Activated T-cell treated with anti-CD3 and anti-CD28 coated beads, Interleukin-2, amount 50 U/mL, for 4 hours (primary cell): ENCODE measurements around the gene MEMO1. TPM values are rescaled to one million over a fixed set of nuclear protein-coding genes. Genes with fewer than 3 reads are reported as not detected.
A peak's percentile ranks its signal among the peaks of the same experiment; 100 is the strongest.
"Not testable (repeated sequence)": the region's sequence is repeated elsewhere in the genome, so short reads cannot be mapped to it uniquely, and the experiment has no call there.

Source experiments
- ATAC-seq, 2 donors: fragments of 200-7000 bp; cut with Tn5 transposase; one replicate each; pipeline ENCODE4 v1.10.0; 2021
- DNase-seq: peaks from one replicate; pipeline ENCODE4 v3.0.0-alpha.2; 2020
- H3K27me3 Mint-ChIP-seq: one replicate; pipeline ENCODE4 v1.8.0; 2021; ENCODE audit warnings: low read depth, mixed read lengths
- H3K36me3 Mint-ChIP-seq: one replicate; pipeline ENCODE4 v1.8.0; 2022; ENCODE audit warnings: mixed read lengths; ENCODE audit not compliant: insufficient read depth
- H3K4me1 Mint-ChIP-seq: one replicate; pipeline ENCODE4 v1.8.0; 2021; ENCODE audit warnings: low read depth, mixed read lengths
- H3K4me3 Mint-ChIP-seq: one replicate; pipeline ENCODE4 v1.8.0; 2021; ENCODE audit warnings: mild to moderate bottlenecking, moderate library complexity, mixed read lengths
- H3K9me3 Mint-ChIP-seq: one replicate; pipeline ENCODE4 v1.8.0; 2021; ENCODE audit warnings: mixed read lengths
- total RNA-seq, 3 donors: library from RNA; stranded (reverse); gene quantifications; one replicate each; pipeline ENCODE4 v1.2.1, GENCODE V29; 2021

The MEMO1 gene
- total RNA-seq, 3 donors from 2014 or later, result 71.1 to 75.3 (median 73.6) TPM

- H3K4me1 Mint-ChIP-seq, result peaks cover 44% of the 10 kb centered on the region
These were observed 53.9 kb downstream of the MEMO1 start for GRCh38 chr2:31956934-31957333.

GRCh38 chr2:31956312-31956711 lies 54.5 kb downstream of the MEMO1 start:
- Mint-ChIP-seq H3K9me3 (no peaks in the 10 kb centered on the region), H3K27me3 (no peaks in the 10 kb centered on the region), H3K4me1 (peaks cover 46% of the 10 kb centered on the region), H3K4me3 (peak overlapping the region; percentile 26), H3K36me3 (peaks cover 14% of the 10 kb centered on the region)
- DNase-seq (no peak), ATAC-seq (no peak)

More at GRCh38 chr2:31956934-31957333, 53.9 kb downstream of the MEMO1 start:
- H3K9me3 Mint-ChIP-seq, H3K27me3 Mint-ChIP-seq, H3K4me3 Mint-ChIP-seq, DNase-seq, ATAC-seq: not testable (repeated sequence)
- H3K36me3 Mint-ChIP-seq, result peaks cover 14% of the 10 kb centered on the region

GRCh38 chr2:31953095-31953494 lies 57.7 kb downstream of the MEMO1 start:
- not testable (repeated sequence) for DNase-seq, H3K27me3 Mint-ChIP-seq, ATAC-seq, H3K9me3 Mint-ChIP-seq, H3K4me3 Mint-ChIP-seq
- peaks cover 41% of the 10 kb centered on the region for H3K4me1 Mint-ChIP-seq
- peaks cover 15% of the 10 kb centered on the region for H3K36me3 Mint-ChIP-seq

GRCh38 chr2:31950946-31951562 lies 59.8 kb downstream of the MEMO1 start:
- DNase-seq, result no peak

GRCh38 chr2:31947871-31948270 lies 62.9 kb downstream of the MEMO1 start:
- Mint-ChIP-seq H3K4me1 (peaks cover 68% of the 10 kb centered on the region), H3K4me3 (no peak overlapping the region)
- no peak for ATAC-seq

More at GRCh38 chr2:31950946-31951562, 59.8 kb downstream of the MEMO1 start:
- no peaks in the 10 kb centered on the region for H3K9me3 Mint-ChIP-seq
- no peaks in the 10 kb centered on the region for H3K27me3 Mint-ChIP-seq
- ATAC-seq, result peak; percentile 91 to 92
- H3K4me1 Mint-ChIP-seq, result peaks cover 41% of the 10 kb centered on the region
- H3K4me3 Mint-ChIP-seq, result no peak overlapping the region
- peaks cover 15% of the 10 kb centered on the region for H3K36me3 Mint-ChIP-seq

GRCh38 chr2:31946838-31947237 lies 64.0 kb downstream of the MEMO1 start:
- Mint-ChIP-seq H3K9me3 (no peaks in the 10 kb centered on the region), H3K36me3 (peaks cover 15% of the 10 kb centered on the region), H3K27me3 (no peaks in the 10 kb centered on the region), H3K4me1 (peaks cover 66% of the 10 kb centered on the region), H3K4me3 (no peak overlapping the region)
- ATAC-seq, result no peak
- DNase-seq, result no peak

More at GRCh38 chr2:31947871-31948270, 62.9 kb downstream of the MEMO1 start:
- no peaks in the 10 kb centered on the region for H3K27me3 Mint-ChIP-seq
- H3K36me3 Mint-ChIP-seq, result peaks cover 13% of the 10 kb centered on the region
- H3K9me3 Mint-ChIP-seq, result no peaks in the 10 kb centered on the region
- no peak for DNase-seq

- no peaks in the 10 kb centered on the region for H3K9me3 Mint-ChIP-seq
- no peak for ATAC-seq
- H3K36me3 Mint-ChIP-seq, result peaks cover 15% of the 10 kb centered on the region
- H3K4me3 Mint-ChIP-seq, result no peak overlapping the region
- H3K27me3 Mint-ChIP-seq, result no peaks in the 10 kb centered on the region
- no peak for DNase-seq
- peaks cover 56% of the 10 kb centered on the region for H3K4me1 Mint-ChIP-seq
These were observed 65.3 kb downstream of the MEMO1 start for GRCh38 chr2:31945572-31945935.

GRCh38 chr2:31944828-31945571 lies 65.8 kb downstream of the MEMO1 start:
- DNase-seq, result no peak
- Mint-ChIP-seq H3K27me3 (no peaks in the 10 kb centered on the region), H3K9me3 (no peaks in the 10 kb centered on the region), H3K4me3 (no peak overlapping the region), H3K4me1 (peaks cover 56% of the 10 kb centered on the region), H3K36me3 (peaks cover 15% of the 10 kb centered on the region)
- ATAC-seq, result no peak

GRCh38 chr2:31943636-31944225 lies 67.1 kb downstream of the MEMO1 start:
- H3K4me1 Mint-ChIP-seq, result peaks cover 49% of the 10 kb centered on the region
- no peaks in the 10 kb centered on the region for H3K27me3 Mint-ChIP-seq
- DNase-seq (no peak), ATAC-seq (peak in 1 of 2 donors; percentile 35)
- H3K9me3 Mint-ChIP-seq, result no peaks in the 10 kb centered on the region
- H3K4me3 Mint-ChIP-seq, result no peak overlapping the region
- peaks cover 11% of the 10 kb centered on the region for H3K36me3 Mint-ChIP-seq

GRCh38 chr2:31940920-31941319 lies 69.9 kb downstream of the MEMO1 start:
- Mint-ChIP-seq H3K27me3 (no peaks in the 10 kb centered on the region), H3K36me3 (peaks cover 7% of the 10 kb centered on the region), H3K4me3 (no peak overlapping the region), H3K4me1 (peaks cover 39% of the 10 kb centered on the region), H3K9me3 (no peaks in the 10 kb centered on the region)
- DNase-seq, result no peak
- ATAC-seq, result no peak

- Mint-ChIP-seq H3K4me3 (no peak overlapping the region), H3K4me1 (peaks cover 15% of the 10 kb centered on the region), H3K36me3 (peaks cover 1% of the 10 kb centered on the region), H3K27me3 (no peaks in the 10 kb centered on the region), H3K9me3 (no peaks in the 10 kb centered on the region)
- ATAC-seq (no peak), DNase-seq (no peak)
These were observed 73.1 kb downstream of the MEMO1 start for GRCh38 chr2:31937741-31938140.

- Mint-ChIP-seq H3K9me3 (no peaks in the 10 kb centered on the region), H3K4me1 (peaks cover 20% of the 10 kb centered on the region), H3K27me3 (no peaks in the 10 kb centered on the region), H3K4me3 (no peak overlapping the region), H3K36me3 (no peaks in the 10 kb centered on the region)
- ATAC-seq (no peak), DNase-seq (no peak)
These were observed 75.4 kb downstream of the MEMO1 start for GRCh38 chr2:31935370-31935769.

- Mint-ChIP-seq H3K36me3 (peaks cover 2% of the 10 kb centered on the region), H3K9me3 (no peaks in the 10 kb centered on the region), H3K4me3 (no peak overlapping the region), H3K27me3 (no peaks in the 10 kb centered on the region), H3K4me1 (peaks cover 21% of the 10 kb centered on the region)
- ATAC-seq, result no peak
- DNase-seq, result no peak
These were observed 77.7 kb downstream of the MEMO1 start for GRCh38 chr2:31933066-31933465.

- Mint-ChIP-seq H3K4me3 (no peak overlapping the region), H3K9me3 (no peaks in the 10 kb centered on the region), H3K27me3 (no peaks in the 10 kb centered on the region), H3K4me1 (peaks cover 21% of the 10 kb centered on the region), H3K36me3 (peaks cover 2% of the 10 kb centered on the region)
- DNase-seq (no peak), ATAC-seq (no peak)
These were observed 78.2 kb downstream of the MEMO1 start for GRCh38 chr2:31932589-31932988.

GRCh38 chr2:31931916-31932315 lies 78.9 kb downstream of the MEMO1 start:
- H3K4me3 Mint-ChIP-seq, result no peak overlapping the region
- no peaks in the 10 kb centered on the region for H3K27me3 Mint-ChIP-seq
- H3K9me3 Mint-ChIP-seq, result no peaks in the 10 kb centered on the region
- H3K36me3 Mint-ChIP-seq, result peaks cover 2% of the 10 kb centered on the region
- no peak for ATAC-seq
- peaks cover 20% of the 10 kb centered on the region for H3K4me1 Mint-ChIP-seq
- DNase-seq, result no peak
